H1 (cell line): ENCODE measurements around the gene SOX2. TPM values are rescaled to one million over a fixed set of nuclear protein-coding genes. Genes with fewer than 3 reads are reported as not detected.

Experiments used
- ASH2L ChIP-seq: fragments of 200-600, 300-600 bp; sonication (generic); IDR thresholded peaks from one replicate; pipeline ENCODE4 v1.7.1; 2017; ENCODE audit warnings: low read length
- HDAC6 ChIP-seq: IDR thresholded peaks from one replicate; pipeline ENCODE4 v1.7.1; 2012; ENCODE audit warnings: low read depth, mild to moderate bottlenecking, inconsistent platforms, low read length, moderate library complexity
- JUND ChIP-seq: IDR thresholded peaks from 2 replicates; pipeline ENCODE4 v1.6.1; 2011; ENCODE audit warnings: mild to moderate bottlenecking, improper control_type of control experiment, low read length
- POLR2A ChIP-seq, 2 experiments: IDR thresholded peaks; 1 replicate in 1 of 2; 2 replicates in 1 of 2; pipeline ENCODE4 v1.6.1; 2011; ENCODE audit warnings: low read depth in 2 of 2, low read length in 2 of 2, mild to moderate bottlenecking in 2 of 2; ENCODE audit errors: control extremely low read depth in 1 of 2
- RXRA ChIP-seq: IDR thresholded peaks from 2 replicates; pipeline ENCODE4 v1.6.1; 2011; ENCODE audit warnings: low read depth, mild to moderate bottlenecking, low read length, moderate library complexity; ENCODE audit not compliant: insufficient read depth
- SP2 ChIP-seq: IDR thresholded peaks from 2 replicates; pipeline ENCODE4 v1.6.1; 2012; ENCODE audit warnings: mild to moderate bottlenecking, low read length, inconsistent platforms
- SRF ChIP-seq: IDR thresholded peaks from 2 replicates; pipeline ENCODE4 v1.6.1; 2011; ENCODE audit warnings: mild to moderate bottlenecking, low read depth, low read length, moderate library complexity
- SUZ12 ChIP-seq: fragments of 200-600 bp; sonication (generic); IDR thresholded peaks from 2 replicates; pipeline ENCODE4 v1.6.1; 2012; ENCODE audit warnings: mild to moderate bottlenecking, inconsistent platforms, low read length, moderate library complexity, mixed read lengths
- polyA plus RNA-seq, 7 experiments: library from polyadenylated mRNA; depleted of rRNA in 3 of 7; stranded (reverse) in 5 of 7; unstranded in 2 of 7; fragments of >200 nt in 5 of 7; fragments of 200-250 nt in 2 of 7; gene quantifications; 1 replicate in 5 of 7; 2 replicates in 1 of 7; 4 replicates in 1 of 7; pipeline versions ENCODE4 v1.2.1 to v1.2.3, GENCODE V29; 2011 to 2013; ENCODE audit warnings: missing spikeins in 2 of 7, mixed read lengths in 2 of 7
- total RNA-seq: library from RNA; stranded (reverse); fragmentation: NEBNext Ultra II Directional; extraction: Animal tissue kit (Norgen Biotek cat#: 25700); gene quantifications from 2 replicates; pipeline ENCODE4 v1.2.1, GENCODE V29; 2021
- TF ChIP-seq, protein P1 (sequence below): fragments of 300-600 bp; sonication (generic); IDR thresholded peaks from 2 replicates; pipeline ENCODE4 v1.7.1; 2012; ENCODE audit warnings: low read length, moderate library complexity, mild to moderate bottlenecking, inconsistent platforms; ENCODE audit not compliant: insufficient replicate concordance
- TF ChIP-seq, protein P2 (sequence below): IDR thresholded peaks from 2 replicates; pipeline ENCODE4 v1.6.1; 2012; ENCODE audit warnings: inconsistent platforms

SOX2 gene
- total and polyA plus RNA-seq, 2 of the 8 experiments (the other 6 are each of a cell fraction or from before 2014, with no cell fraction given): 149 to 247 TPM

GRCh38 chr3:181726351-181727330 lies 14.9 kb downstream of the SOX2 start (continued):
- TF ChIP-seq RXRA (no peak), JUND (no peak), HDAC6 (no peak), SP2 (no peak), POLR2A (IDR thresholded peaks at IDR 0.05; ENCODE audit: control extremely low read depth in 1 of 2, low read depth in 2 of 2, low read length in 2 of 2) (no peak), SUZ12 (peak; percentile 30), SRF (no peak), ASH2L (peak; percentile 62)
- TF ChIP-seq, protein P1, sequence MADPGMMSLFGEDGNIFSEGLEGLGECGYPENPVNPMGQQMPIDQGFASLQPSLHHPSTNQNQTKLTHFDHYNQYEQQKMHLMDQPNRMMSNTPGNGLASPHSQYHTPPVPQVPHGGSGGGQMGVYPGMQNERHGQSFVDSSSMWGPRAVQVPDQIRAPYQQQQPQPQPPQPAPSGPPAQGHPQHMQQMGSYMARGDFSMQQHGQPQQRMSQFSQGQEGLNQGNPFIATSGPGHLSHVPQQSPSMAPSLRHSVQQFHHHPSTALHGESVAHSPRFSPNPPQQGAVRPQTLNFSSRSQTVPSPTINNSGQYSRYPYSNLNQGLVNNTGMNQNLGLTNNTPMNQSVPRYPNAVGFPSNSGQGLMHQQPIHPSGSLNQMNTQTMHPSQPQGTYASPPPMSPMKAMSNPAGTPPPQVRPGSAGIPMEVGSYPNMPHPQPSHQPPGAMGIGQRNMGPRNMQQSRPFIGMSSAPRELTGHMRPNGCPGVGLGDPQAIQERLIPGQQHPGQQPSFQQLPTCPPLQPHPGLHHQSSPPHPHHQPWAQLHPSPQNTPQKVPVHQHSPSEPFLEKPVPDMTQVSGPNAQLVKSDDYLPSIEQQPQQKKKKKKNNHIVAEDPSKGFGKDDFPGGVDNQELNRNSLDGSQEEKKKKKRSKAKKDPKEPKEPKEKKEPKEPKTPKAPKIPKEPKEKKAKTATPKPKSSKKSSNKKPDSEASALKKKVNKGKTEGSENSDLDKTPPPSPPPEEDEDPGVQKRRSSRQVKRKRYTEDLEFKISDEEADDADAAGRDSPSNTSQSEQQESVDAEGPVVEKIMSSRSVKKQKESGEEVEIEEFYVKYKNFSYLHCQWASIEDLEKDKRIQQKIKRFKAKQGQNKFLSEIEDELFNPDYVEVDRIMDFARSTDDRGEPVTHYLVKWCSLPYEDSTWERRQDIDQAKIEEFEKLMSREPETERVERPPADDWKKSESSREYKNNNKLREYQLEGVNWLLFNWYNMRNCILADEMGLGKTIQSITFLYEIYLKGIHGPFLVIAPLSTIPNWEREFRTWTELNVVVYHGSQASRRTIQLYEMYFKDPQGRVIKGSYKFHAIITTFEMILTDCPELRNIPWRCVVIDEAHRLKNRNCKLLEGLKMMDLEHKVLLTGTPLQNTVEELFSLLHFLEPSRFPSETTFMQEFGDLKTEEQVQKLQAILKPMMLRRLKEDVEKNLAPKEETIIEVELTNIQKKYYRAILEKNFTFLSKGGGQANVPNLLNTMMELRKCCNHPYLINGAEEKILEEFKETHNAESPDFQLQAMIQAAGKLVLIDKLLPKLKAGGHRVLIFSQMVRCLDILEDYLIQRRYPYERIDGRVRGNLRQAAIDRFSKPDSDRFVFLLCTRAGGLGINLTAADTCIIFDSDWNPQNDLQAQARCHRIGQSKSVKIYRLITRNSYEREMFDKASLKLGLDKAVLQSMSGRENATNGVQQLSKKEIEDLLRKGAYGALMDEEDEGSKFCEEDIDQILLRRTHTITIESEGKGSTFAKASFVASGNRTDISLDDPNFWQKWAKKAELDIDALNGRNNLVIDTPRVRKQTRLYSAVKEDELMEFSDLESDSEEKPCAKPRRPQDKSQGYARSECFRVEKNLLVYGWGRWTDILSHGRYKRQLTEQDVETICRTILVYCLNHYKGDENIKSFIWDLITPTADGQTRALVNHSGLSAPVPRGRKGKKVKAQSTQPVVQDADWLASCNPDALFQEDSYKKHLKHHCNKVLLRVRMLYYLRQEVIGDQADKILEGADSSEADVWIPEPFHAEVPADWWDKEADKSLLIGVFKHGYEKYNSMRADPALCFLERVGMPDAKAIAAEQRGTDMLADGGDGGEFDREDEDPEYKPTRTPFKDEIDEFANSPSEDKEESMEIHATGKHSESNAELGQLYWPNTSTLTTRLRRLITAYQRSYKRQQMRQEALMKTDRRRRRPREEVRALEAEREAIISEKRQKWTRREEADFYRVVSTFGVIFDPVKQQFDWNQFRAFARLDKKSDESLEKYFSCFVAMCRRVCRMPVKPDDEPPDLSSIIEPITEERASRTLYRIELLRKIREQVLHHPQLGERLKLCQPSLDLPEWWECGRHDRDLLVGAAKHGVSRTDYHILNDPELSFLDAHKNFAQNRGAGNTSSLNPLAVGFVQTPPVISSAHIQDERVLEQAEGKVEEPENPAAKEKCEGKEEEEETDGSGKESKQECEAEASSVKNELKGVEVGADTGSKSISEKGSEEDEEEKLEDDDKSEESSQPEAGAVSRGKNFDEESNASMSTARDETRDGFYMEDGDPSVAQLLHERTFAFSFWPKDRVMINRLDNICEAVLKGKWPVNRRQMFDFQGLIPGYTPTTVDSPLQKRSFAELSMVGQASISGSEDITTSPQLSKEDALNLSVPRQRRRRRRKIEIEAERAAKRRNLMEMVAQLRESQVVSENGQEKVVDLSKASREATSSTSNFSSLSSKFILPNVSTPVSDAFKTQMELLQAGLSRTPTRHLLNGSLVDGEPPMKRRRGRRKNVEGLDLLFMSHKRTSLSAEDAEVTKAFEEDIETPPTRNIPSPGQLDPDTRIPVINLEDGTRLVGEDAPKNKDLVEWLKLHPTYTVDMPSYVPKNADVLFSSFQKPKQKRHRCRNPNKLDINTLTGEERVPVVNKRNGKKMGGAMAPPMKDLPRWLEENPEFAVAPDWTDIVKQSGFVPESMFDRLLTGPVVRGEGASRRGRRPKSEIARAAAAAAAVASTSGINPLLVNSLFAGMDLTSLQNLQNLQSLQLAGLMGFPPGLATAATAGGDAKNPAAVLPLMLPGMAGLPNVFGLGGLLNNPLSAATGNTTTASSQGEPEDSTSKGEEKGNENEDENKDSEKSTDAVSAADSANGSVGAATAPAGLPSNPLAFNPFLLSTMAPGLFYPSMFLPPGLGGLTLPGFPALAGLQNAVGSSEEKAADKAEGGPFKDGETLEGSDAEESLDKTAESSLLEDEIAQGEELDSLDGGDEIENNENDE: peak; percentile 37
- TF ChIP-seq, protein P2, sequence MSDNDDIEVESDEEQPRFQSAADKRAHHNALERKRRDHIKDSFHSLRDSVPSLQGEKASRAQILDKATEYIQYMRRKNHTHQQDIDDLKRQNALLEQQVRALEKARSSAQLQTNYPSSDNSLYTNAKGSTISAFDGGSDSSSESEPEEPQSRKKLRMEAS: peak; percentile 100
